Spleen (tissue), 7 donors: ENCODE data around the gene ZNF296.

ENCODE experiments used
- CTCF ChIP-seq, 11 experiments: fragments of 200-600 bp in 7 of 11; fragments of 450-650 bp in 4 of 11; sonication (generic) in 4 of 11; IDR thresholded peaks in 8 of 11; conservative IDR thresholded peaks in 3 of 11; 1 replicate in 7 of 11; 2 replicates in 4 of 11; pipeline versions ENCODE4 v1.4.0 to v1.8.0; 2016 to 2021; ENCODE audit warnings: antibody characterized with exemption in 11 of 11, inconsistent platforms in 4 of 11, mild to moderate bottlenecking in 1 of 11
- POLR2A ChIP-seq, 3 donors: fragments of 450-650 bp; IDR thresholded peaks; one replicate each; pipeline ENCODE4 v1.5.1; 2017; ENCODE audit warnings: antibody characterized with exemption in 3 of 3, mild to moderate bottlenecking in 1 of 3
- POLR2AphosphoS5 ChIP-seq, 3 donors: sonication (generic); formaldehyde crosslinking; IDR thresholded peaks; one replicate each; pipeline ENCODE4 v1.5.1; 2017; ENCODE audit warnings: antibody characterized with exemption in 3 of 3
- donor health status: DM: no; HTN: no; CAD: no; lungs with moderate emphysema.
- donor health status: DM: no; HTN: no; CAD: no.
- donor health status: DM: no; HTN: no; CAD: no.

GRCh38 chr19:45076851-45077730 is 813 bp upstream of the ZNF296 start:
- TF ChIP-seq CTCF (IDR thresholded peaks at IDR 0.05 in 8 of 11, conservative IDR thresholded peaks at IDR 0.05 in 3 of 11) (no peak), POLR2A (IDR thresholded peaks at IDR 0.05) (no peak), POLR2AphosphoS5 (IDR thresholded peaks at IDR 0.05) (no peak)
